ENCODE measurements around the gene PYROXD2.

- TF ChIP-seq MAX (IDR thresholded peaks at IDR 0.05), result no peak
- TF ChIP-seq YY1 (IDR thresholded peaks at IDR 0.05; ENCODE audit: low read depth), result no peak
- no peak for TF ChIP-seq REST (IDR thresholded peaks at IDR 0.05; ENCODE audit: low read depth)
- TF ChIP-seq EP300 (IDR thresholded peaks at IDR 0.05; ENCODE audit: borderline replicate concordance), result no peak
- TF ChIP-seq TAF1 (IDR thresholded peaks at IDR 0.05; ENCODE audit: low read depth), result no peak
- no peak for TF ChIP-seq RAD21 (IDR thresholded peaks at IDR 0.05; ENCODE audit: low read depth)
- TF ChIP-seq CREB1 (IDR thresholded peaks at IDR 0.05; ENCODE audit: low read depth), result no peak
- TF ChIP-seq ZBTB7A (IDR thresholded peaks at IDR 0.05; ENCODE audit: low read depth), result no peak
- TF ChIP-seq FOXM1 (IDR thresholded peaks at IDR 0.05; ENCODE audit: borderline replicate concordance, low read depth), result no peak
- TF ChIP-seq, protein P1, sequence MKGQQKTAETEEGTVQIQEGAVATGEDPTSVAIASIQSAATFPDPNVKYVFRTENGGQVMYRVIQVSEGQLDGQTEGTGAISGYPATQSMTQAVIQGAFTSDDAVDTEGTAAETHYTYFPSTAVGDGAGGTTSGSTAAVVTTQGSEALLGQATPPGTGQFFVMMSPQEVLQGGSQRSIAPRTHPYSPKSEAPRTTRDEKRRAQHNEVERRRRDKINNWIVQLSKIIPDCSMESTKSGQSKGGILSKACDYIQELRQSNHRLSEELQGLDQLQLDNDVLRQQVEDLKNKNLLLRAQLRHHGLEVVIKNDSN (IDR thresholded peaks at IDR 0.05), result no peak
- TF ChIP-seq CEBPB (IDR thresholded peaks at IDR 0.05), result no peak
- no peak for TF ChIP-seq TEAD4 (IDR thresholded peaks at IDR 0.05)
Observed at GRCh38 chr10:98373260-98374040, 41.5 kb downstream of the PYROXD2 start.
